PFSK-1 (cell line): Measurements from ENCODE around the gene SDK1.

Source experiments
- FOXP2 ChIP-seq: optimal IDR thresholded peaks from 2 replicates; pipeline ENCODE3; 2011; ENCODE audit warnings: borderline replicate concordance, control low read depth, inconsistent platforms; ENCODE audit not compliant: insufficient read depth; ENCODE audit errors: extremely low read length, extremely low read depth
- POLR2AphosphoS5 ChIP-seq: IDR thresholded peaks from 2 replicates; pipeline ENCODE4 v1.6.1; 2012; ENCODE audit warnings: low read depth, mild to moderate bottlenecking, control low read depth, low read length, moderate library complexity
- REST ChIP-seq, 2 experiments: IDR thresholded peaks; 2 replicates each; pipeline versions ENCODE4 v1.6.1 to v1.8.0; 2011 to 2012; ENCODE audit warnings: low read depth in 2 of 2, low read length in 2 of 2, control low read depth in 1 of 2, inconsistent platforms in 1 of 2, mild to moderate bottlenecking in 1 of 2, moderate library complexity in 1 of 2; ENCODE audit not compliant: insufficient read depth in 1 of 2
- SIN3A ChIP-seq: IDR thresholded peaks from 2 replicates; pipeline ENCODE4 v1.6.1; 2012; ENCODE audit warnings: mild to moderate bottlenecking, low read length, moderate library complexity, borderline replicate concordance; ENCODE audit not compliant: insufficient read depth
- TAF1 ChIP-seq: IDR thresholded peaks from 2 replicates; pipeline ENCODE4 v1.6.1; 2012; ENCODE audit warnings: low read length, control low read depth, borderline replicate concordance; ENCODE audit not compliant: insufficient read depth

SDK1 gene

GRCh38 chr7:3575753-3576531 lies 274.9 kb downstream of the SDK1 start:
- TF ChIP-seq POLR2AphosphoS5 (no peak), FOXP2 (no peak), TAF1 (no peak), REST (IDR thresholded peaks at IDR 0.05; ENCODE audit: insufficient read depth in 1 of 2, low read depth in 2 of 2, low read length in 2 of 2) (no peak)

- TF ChIP-seq POLR2AphosphoS5 = no peak
- no peak for TF ChIP-seq TAF1
- no peak for TF ChIP-seq REST (IDR thresholded peaks at IDR 0.05; ENCODE audit: insufficient read depth in 1 of 2, low read depth in 2 of 2, low read length in 2 of 2)
- no peak for TF ChIP-seq FOXP2
- TF ChIP-seq SIN3A = no peak
Observed at GRCh38 chr7:3578399-3578798, 277.3 kb downstream of the SDK1 start.

GRCh38 chr7:3579638-3580219 lies 278.7 kb downstream of the SDK1 start:
- TF ChIP-seq TAF1 = no peak

- TF ChIP-seq SIN3A (no peak), REST (IDR thresholded peaks at IDR 0.05; ENCODE audit: insufficient read depth in 1 of 2, low read depth in 2 of 2, low read length in 2 of 2) (no peak), FOXP2 (no peak), TAF1 (no peak), POLR2AphosphoS5 (no peak)
Observed at GRCh38 chr7:3585826-3586225, 284.8 kb downstream of the SDK1 start.

GRCh38 chr7:3588341-3588740 lies 287.3 kb downstream of the SDK1 start:
- TF ChIP-seq TAF1 (no peak), POLR2AphosphoS5 (no peak), REST (IDR thresholded peaks at IDR 0.05; ENCODE audit: insufficient read depth in 1 of 2, low read depth in 2 of 2, low read length in 2 of 2) (no peak), SIN3A (no peak), FOXP2 (no peak)
